Activated naive CD4-positive, alpha-beta T cell treated with anti-CD3 and anti-CD28 coated beads, Interleukin-2, amount 10 ng/mL, durations not matched to agents 7 days and 5 days (primary cell): ENCODE measurements around the gene BARX2.

Source experiments
- CTCF ChIA-PET: fragments of 350-600 bp; sonication (Branson Sonifier 250); formaldehyde crosslinking; loops from one replicate; lab custom pipeline; 2021; ENCODE audit warnings: antibody characterized with exemption; lab: Charles Lee
- DNase-seq: peaks from one replicate; pipeline ENCODE4 v3.0.0-alpha.2; 2020
- H3K27ac Mint-ChIP-seq: one replicate; pipeline ENCODE4 v1.8.0; 2021; ENCODE audit warnings: mild to moderate bottlenecking, moderate library complexity, mixed read lengths
- H3K27me3 Mint-ChIP-seq: one replicate; pipeline ENCODE4 v1.8.0; 2021; ENCODE audit warnings: mild to moderate bottlenecking, mixed read lengths
- H3K36me3 Mint-ChIP-seq: one replicate; pipeline ENCODE4 v1.8.0; 2021; ENCODE audit warnings: mixed read lengths
- H3K4me1 Mint-ChIP-seq: one replicate; pipeline ENCODE4 v1.8.0; 2021; ENCODE audit warnings: mixed read lengths
- H3K4me3 Mint-ChIP-seq: one replicate; pipeline ENCODE4 v1.8.0; 2021; ENCODE audit warnings: mild to moderate bottlenecking, moderate library complexity, mixed read lengths
- H3K9me3 Mint-ChIP-seq: one replicate; pipeline ENCODE4 v1.8.0; 2021; ENCODE audit warnings: mixed read lengths

BARX2 gene

GRCh38 chr11:129364143-129364654 is 11.4 kb upstream of the BARX2 start:
- no peak overlapping the region for H3K4me3 Mint-ChIP-seq
- H3K27me3 Mint-ChIP-seq: peaks cover 28% of the 10 kb centered on the region
- H3K4me1 Mint-ChIP-seq: no peaks in the 10 kb centered on the region
- no peaks in the 10 kb centered on the region for H3K36me3 Mint-ChIP-seq
- no peaks in the 10 kb centered on the region for H3K9me3 Mint-ChIP-seq
- CTCF ChIA-PET: interaction anchor here (0.6 to 2.4 kb wide), 14 partner anchors 8 to 389 kb away, joined by 3 to 12 read pairs (median 4); partner anchors contain the start of gene BARX2
- DNase-seq: peak; percentile 88
- H3K27ac Mint-ChIP-seq: no peak overlapping the region

- no peak for DNase-seq
- Mint-ChIP-seq H3K27me3 (peaks cover 44% of the 10 kb centered on the region), H3K9me3 (no peaks in the 10 kb centered on the region), H3K27ac (no peak overlapping the region), H3K4me3 (no peak overlapping the region), H3K4me1 (no peaks in the 10 kb centered on the region), H3K36me3 (no peaks in the 10 kb centered on the region)
- CTCF ChIA-PET: interaction anchor here (0.6 to 1.6 kb wide), 6 partner anchors 34 to 1791 kb away, joined by 3 to 4 read pairs (median 4); no protein-coding TSS in a partner anchor
Observed at GRCh38 chr11:129365816-129366215, 9.8 kb upstream of the BARX2 start.

GRCh38 chr11:129366737-129367597 is 8.7 kb upstream of the BARX2 start:
- H3K27me3 Mint-ChIP-seq: peaks cover 56% of the 10 kb centered on the region
- H3K27ac Mint-ChIP-seq: no peak overlapping the region
- DNase-seq: no peak
- H3K9me3 Mint-ChIP-seq: no peaks in the 10 kb centered on the region
- no peaks in the 10 kb centered on the region for H3K4me1 Mint-ChIP-seq
- CTCF ChIA-PET: interaction anchor here (0.7 to 1.6 kb wide), 4 partner anchors 35 to 331 kb away, joined by 3 to 4 read pairs (median 4); no protein-coding TSS in a partner anchor
- H3K36me3 Mint-ChIP-seq: no peaks in the 10 kb centered on the region
- no peak overlapping the region for H3K4me3 Mint-ChIP-seq

GRCh38 chr11:129368889-129369672 is 6.6 kb upstream of the BARX2 start:
- no peak for DNase-seq
- H3K4me3 Mint-ChIP-seq: no peak overlapping the region
- no peak overlapping the region for H3K27ac Mint-ChIP-seq
- peaks cover 77% of the 10 kb centered on the region for H3K27me3 Mint-ChIP-seq
- no peaks in the 10 kb centered on the region for H3K9me3 Mint-ChIP-seq
- CTCF ChIA-PET: no interaction called here
- H3K36me3 Mint-ChIP-seq: no peaks in the 10 kb centered on the region
- peaks cover 9% of the 10 kb centered on the region for H3K4me1 Mint-ChIP-seq

- H3K27me3 Mint-ChIP-seq: peaks cover 93% of the 10 kb centered on the region
- no peak for DNase-seq
- H3K4me1 Mint-ChIP-seq: peaks cover 21% of the 10 kb centered on the region
- CTCF ChIA-PET: interaction anchor here (1.2 kb wide), 1 partner anchor 325 kb away, joined by 4 read pairs; no protein-coding TSS in a partner anchor
- no peak overlapping the region for H3K4me3 Mint-ChIP-seq
- no peaks in the 10 kb centered on the region for H3K36me3 Mint-ChIP-seq
- H3K27ac Mint-ChIP-seq: no peak overlapping the region
- no peaks in the 10 kb centered on the region for H3K9me3 Mint-ChIP-seq
Observed at GRCh38 chr11:129370715-129371114, 4.9 kb upstream of the BARX2 start.

- Mint-ChIP-seq H3K27me3 (peaks cover 90% of the 10 kb centered on the region), H3K4me3 (no peak overlapping the region), H3K27ac (peak overlapping the region; percentile 6), H3K4me1 (peaks cover 29% of the 10 kb centered on the region), H3K36me3 (no peaks in the 10 kb centered on the region), H3K9me3 (no peaks in the 10 kb centered on the region)
- CTCF ChIA-PET: interaction anchor here (1.3 to 1.5 kb wide), 3 partner anchors 9 to 380 kb away, joined by 3 to 5 read pairs (median 4); no protein-coding TSS in a partner anchor
- no peak for DNase-seq
Observed at GRCh38 chr11:129372609-129373488, 2.8 kb upstream of the BARX2 start.

GRCh38 chr11:129373489-129373953 is 2.1 kb upstream of the BARX2 start:
- H3K36me3 Mint-ChIP-seq: no peaks in the 10 kb centered on the region
- no peak for DNase-seq
- CTCF ChIA-PET: interaction anchor here (1.3 to 1.5 kb wide), 3 partner anchors 9 to 379 kb away, joined by 3 to 5 read pairs (median 4); no protein-coding TSS in a partner anchor
- H3K9me3 Mint-ChIP-seq: no peaks in the 10 kb centered on the region
- no peak overlapping the region for H3K27ac Mint-ChIP-seq
- peak overlapping the region; percentile 24 for H3K4me3 Mint-ChIP-seq
- H3K4me1 Mint-ChIP-seq: peaks cover 29% of the 10 kb centered on the region
- H3K27me3 Mint-ChIP-seq: peaks cover 93% of the 10 kb centered on the region

GRCh38 chr11:129374081-129374992 is 1.3 kb upstream of the BARX2 start:
- peaks cover 87% of the 10 kb centered on the region for H3K27me3 Mint-ChIP-seq
- peak overlapping the region; percentile 59 for H3K4me3 Mint-ChIP-seq
- H3K4me1 Mint-ChIP-seq: peaks cover 29% of the 10 kb centered on the region
- no peak for DNase-seq
- no peaks in the 10 kb centered on the region for H3K9me3 Mint-ChIP-seq
- no peaks in the 10 kb centered on the region for H3K36me3 Mint-ChIP-seq
- CTCF ChIA-PET: interaction anchor here (0.6 to 2.8 kb wide), 10 partner anchors 22 to 378 kb away, joined by 3 to 23 read pairs (median 4); no protein-coding TSS in a partner anchor
- H3K27ac Mint-ChIP-seq: no peak overlapping the region

GRCh38 chr11:129374993-129375750 is 476 bp upstream of the BARX2 start:
- Mint-ChIP-seq H3K4me3 (peak overlapping the region; percentile 59), H3K9me3 (no peaks in the 10 kb centered on the region), H3K27ac (no peak overlapping the region), H3K27me3 (peaks cover 82% of the 10 kb centered on the region), H3K4me1 (peaks cover 29% of the 10 kb centered on the region), H3K36me3 (no peaks in the 10 kb centered on the region)
- CTCF ChIA-PET: interaction anchor here (0.6 to 2.8 kb wide), 14 partner anchors 10 to 375 kb away, joined by 3 to 23 read pairs (median 4); no protein-coding TSS in a partner anchor
- peak; percentile 31 for DNase-seq

- no peak overlapping the region for H3K27ac Mint-ChIP-seq
- H3K36me3 Mint-ChIP-seq: no peaks in the 10 kb centered on the region
- CTCF ChIA-PET: interaction anchor here (0.8 to 2.8 kb wide), 10 partner anchors 8 to 374 kb away, joined by 3 to 23 read pairs (median 7); no protein-coding TSS in a partner anchor
- peak overlapping the region; percentile 58 for H3K4me3 Mint-ChIP-seq
- H3K4me1 Mint-ChIP-seq: peaks cover 29% of the 10 kb centered on the region
- peaks cover 71% of the 10 kb centered on the region for H3K27me3 Mint-ChIP-seq
- no peaks in the 10 kb centered on the region for H3K9me3 Mint-ChIP-seq
- no peak for DNase-seq
Observed at GRCh38 chr11:129376658-129377341, 1.2 kb downstream of the BARX2 start.

- H3K36me3 Mint-ChIP-seq: no peaks in the 10 kb centered on the region
- H3K9me3 Mint-ChIP-seq: no peaks in the 10 kb centered on the region
- H3K27ac Mint-ChIP-seq: no peak overlapping the region
- H3K27me3 Mint-ChIP-seq: peaks cover 62% of the 10 kb centered on the region
- H3K4me1 Mint-ChIP-seq: peaks cover 24% of the 10 kb centered on the region
- DNase-seq: no peak
- CTCF ChIA-PET: no interaction called here
- H3K4me3 Mint-ChIP-seq: no peak overlapping the region
Observed at GRCh38 chr11:129377739-129378138, 2.1 kb downstream of the BARX2 start.
